ENCODE data around the gene LRTM2.

The LRTM2 gene

DNA sequence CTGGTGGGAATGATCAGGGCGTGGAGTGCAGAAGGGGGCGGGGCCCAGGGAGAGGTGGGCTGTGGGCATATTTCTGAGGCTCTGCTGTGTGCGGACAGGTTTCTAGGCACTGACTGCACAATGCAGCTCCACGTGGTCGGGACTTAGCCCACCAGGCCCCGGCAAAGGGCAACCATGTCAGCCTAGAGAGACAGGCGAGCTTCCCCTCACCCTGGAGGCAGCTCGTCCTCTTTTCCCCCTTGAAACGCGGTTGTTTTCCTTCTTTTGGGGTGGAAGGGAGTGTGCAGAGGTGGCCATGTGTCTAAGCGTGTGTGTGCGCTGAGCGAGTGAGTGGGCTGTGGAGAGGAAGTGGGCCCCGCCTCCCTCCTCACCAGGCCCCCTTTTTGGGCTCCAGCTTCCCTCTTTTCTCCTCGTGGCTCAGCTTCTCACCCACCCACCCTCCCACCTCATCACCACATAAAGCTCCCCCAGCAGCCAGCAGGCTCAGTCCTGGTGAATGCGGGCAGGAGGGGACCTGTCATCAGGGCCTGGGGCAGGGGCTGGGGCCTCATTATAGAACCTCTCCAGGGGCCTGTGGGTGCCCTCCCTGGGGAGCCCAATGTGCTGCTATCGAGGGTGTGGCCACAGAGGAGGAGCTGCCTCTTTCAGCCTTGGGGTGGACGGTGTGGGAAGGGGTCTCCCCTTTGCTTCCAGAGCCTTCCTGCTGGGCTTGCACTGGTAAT lies 22.0 kb downstream of the LRTM2 start:
- DNase-seq (ENCODE audit: low read depth), result no peak

DNA sequence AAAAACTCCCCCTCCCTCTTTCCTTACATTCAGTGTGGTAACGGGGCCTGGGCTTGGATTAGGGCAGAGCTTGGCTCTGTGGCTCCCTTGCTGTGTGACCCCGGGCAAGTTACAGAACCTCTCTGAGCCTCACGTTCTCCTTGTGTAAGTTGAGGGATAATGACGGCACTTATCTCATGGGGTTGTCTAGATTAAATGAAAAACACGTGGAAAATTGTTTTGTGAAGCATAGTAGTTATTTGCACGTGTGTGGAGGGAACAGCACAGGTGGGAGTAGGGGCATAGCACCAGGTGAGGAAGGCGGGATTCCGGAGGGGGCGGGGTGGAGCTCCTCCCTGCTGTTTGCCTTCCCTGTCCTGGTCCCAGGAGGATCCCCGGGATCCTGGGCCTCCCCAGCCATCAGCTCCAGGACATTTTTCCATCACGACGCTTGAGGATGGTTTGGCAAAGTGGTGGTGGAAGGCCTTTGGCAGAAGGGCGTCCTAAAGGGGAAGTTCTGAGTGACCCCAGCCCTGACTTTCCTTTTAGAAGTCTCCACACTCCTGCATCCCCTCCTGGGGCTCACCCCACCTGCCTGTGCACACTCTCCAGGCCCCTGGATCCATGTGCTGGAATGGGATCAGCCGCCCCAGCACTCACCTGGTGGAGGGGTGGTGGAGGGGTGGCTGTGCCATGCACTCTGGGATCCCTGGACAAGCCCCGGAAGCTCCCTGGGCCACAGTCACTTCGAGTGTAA lies 22.7 kb downstream of the LRTM2 start:
- no peak for DNase-seq (ENCODE audit: low read depth)

DNA sequence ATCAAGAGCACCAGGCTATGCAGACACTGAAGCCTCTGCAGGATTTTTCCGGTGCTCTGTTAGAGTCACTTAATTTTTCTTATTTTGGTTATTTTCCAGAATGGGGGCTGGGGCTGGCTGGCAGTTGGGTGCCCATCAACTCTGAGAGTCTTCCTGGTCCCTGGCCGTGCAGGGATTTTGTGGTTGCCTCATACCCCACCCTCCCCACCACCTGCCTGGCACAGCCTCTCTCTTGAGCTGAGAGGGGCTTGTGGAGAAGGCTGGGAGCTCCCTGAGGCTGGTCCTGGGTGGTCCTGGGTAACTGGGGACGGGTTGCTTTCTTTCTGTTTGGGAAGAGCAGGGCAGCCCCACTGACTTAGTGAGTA lies 23.3 kb downstream of the LRTM2 start:
- DNase-seq (ENCODE audit: low read depth), result no peak

DNA sequence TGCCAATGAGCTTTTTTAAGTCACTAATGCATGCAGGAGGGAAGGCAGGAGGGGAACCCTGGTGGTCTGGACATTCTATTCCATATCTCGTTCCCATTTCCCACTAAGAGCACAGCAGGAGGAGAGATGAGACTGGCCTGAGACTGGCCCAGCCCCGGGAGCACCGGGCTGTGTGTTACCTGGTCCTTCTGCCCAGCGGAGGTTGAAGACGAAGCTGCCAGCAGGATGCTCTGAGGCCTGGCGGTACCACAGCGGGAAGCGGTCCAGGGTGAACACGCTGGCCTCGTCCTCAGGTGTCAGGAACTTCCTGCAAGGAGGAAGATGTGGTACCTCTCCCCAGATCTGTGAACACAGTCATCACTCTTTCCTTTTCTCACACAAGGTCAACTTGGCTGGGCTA lies 23.9 kb downstream of the LRTM2 start:
- DNase-seq (ENCODE audit: low read depth), result no peak

DNA sequence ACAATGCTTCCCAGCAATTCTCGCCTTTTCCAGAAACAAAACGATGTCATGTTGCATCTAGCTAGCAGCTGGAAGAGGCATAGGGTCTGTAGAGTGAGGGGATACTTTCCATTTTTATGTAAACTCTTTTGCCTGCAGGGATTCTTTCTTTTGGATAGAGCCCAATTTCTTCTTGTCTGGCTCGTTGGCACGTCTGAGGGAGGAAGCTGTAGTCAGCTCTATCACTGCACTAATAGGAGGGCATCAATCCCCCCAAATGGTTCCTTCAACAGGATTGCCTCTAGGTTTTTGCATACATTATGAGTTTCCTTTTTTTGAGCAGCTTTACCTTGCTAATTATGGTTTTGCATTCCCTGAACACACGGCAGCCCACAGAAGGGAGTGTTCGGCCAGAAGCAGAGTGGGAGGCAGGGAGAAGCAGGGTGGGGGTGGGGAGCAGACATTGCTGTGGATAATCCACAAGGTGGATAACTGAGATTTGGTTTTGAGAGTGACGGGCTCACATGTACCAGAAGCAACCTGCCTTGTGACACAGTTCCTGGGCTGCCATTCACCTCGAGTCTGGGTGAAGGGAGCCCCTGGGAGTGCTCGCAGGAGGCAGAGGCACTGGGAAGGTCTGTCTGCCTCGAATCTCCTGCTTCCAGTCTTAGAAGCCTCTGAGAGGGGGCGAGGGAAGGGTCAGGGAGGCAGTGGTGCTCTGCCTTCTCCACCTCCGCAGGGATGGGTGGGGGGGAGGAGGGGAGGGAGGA lies 24.5 kb downstream of the LRTM2 start:
- DNase-seq (ENCODE audit: low read depth), result no peak

DNA sequence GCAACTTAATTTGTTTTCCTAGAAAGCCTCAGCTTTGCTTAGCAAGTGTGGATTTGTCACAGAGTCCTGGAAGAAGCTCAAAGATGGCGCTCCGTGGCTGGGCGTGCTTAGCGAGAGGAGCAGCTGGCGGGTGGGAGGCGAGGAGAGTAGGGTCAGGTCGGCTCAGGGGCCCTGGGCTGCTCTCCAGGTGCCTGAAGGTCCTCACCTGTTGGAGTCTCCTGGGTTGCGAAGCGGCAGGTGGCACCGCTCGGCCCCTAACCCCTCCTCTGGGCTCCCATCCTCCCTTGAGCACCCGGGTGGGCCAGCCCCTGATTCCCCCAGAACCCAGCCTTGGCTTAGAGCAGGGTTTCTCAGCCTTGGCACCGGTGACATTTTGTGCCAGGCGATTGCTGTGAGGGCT lies 25.1 kb downstream of the LRTM2 start:
- no peak for DNase-seq (ENCODE audit: low read depth)

GRCh38 chr12:1845886-1846285 lies 25.5 kb downstream of the LRTM2 start:
- DNase-seq (ENCODE audit: low read depth), result no peak

DNA sequence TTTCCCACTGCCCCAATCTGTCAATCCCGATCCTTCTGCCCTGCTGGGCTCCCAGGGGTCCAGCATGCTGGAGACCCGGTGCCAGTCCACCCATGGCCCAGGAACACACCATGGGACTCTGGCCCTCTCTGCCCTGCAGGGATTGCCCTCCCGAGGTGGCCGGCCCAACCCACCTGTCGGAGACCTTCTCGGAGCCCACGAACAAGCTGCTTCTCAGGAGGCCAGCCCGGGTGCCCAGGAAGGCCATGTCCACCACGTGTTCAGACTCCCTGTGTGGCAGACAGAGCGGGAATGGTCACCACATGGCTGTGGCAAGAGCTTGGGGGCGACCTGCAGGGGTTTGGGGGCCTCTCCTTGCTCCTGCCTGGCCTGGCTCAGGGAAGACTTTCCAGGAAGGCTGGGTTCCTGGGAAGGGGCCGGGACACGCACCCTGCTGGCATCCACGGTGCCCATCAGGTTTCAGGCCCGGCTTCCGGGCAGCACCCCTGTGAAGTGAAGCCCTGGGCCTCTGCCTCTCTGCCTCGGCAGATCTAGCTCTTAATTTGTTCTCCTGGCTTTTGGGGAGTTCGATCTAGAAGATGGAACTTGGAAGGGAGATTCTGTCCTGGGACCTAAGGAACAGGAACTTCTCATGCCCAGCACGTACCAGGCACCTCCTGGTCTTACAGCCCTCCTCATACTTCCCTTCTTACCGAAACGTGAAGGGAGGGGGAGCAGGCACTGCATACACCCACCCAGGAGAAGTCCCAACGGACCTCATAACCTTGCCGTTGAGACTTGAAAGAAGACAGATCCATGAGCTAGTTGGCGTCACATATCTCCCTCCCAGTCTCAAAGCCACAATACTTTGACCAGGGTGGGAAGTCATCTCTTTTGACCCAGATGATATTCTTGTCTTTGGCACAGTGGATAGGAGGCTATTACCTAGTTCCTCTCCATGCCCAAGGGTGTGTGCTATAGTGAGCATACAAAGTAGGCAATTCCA lies 26.3 kb downstream of the LRTM2 start:
- no peak for DNase-seq (ENCODE audit: low read depth)

DNA sequence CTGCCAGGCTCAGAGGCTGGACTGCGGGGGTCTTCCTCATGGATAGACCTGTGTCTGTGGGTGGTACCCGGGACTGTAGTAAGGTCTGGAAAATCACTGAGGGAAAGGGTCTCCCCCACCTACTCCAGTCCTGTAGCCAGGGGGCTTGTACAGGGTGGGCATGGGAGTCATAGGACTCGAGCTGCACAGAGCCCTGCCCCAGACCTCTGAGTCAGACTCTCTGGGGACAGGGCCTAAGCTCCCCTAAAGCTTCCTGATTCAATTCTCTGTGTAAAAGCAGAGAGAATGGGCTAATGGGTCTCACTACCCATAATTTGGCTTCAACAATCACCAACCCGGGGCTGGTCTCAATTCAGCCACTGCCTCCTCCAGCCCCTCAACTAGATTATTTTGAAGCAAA lies 27.0 kb downstream of the LRTM2 start:
- no peak for DNase-seq (ENCODE audit: low read depth)

- no peak for DNase-seq (ENCODE audit: low read depth)
These were observed 27.8 kb downstream of the LRTM2 start for GRCh38 chr12:1848146-1848545.

- no peak for DNase-seq (ENCODE audit: low read depth)
These were observed 28.4 kb downstream of the LRTM2 start for GRCh38 chr12:1848745-1849144.

- no peak for DNase-seq (ENCODE audit: low read depth)
These were observed 30.9 kb downstream of the LRTM2 start for GRCh38 chr12:1851151-1851701.

DNA sequence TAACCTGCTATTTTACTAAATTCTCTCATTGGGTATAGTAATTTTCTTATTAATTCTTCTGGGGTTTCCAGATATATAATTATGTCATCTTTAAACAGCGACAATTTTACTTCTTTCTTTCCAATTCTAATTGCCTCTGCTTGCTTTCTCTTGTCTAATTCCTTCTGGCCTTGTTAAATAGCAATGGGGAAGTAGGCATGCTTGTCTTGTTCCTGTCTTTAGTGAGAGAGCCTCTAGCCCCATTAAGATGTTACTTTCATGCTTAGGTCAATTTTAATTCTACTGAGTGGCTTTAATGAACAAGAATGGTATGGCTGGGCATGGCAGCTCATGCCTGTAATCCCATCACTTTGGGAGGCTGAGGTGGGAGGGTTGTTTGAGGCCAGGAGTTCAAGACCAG lies 31.7 kb downstream of the LRTM2 start:
- no peak for DNase-seq (ENCODE audit: low read depth)

GRCh38 chr12:1853716-1854115 lies 33.4 kb downstream of the LRTM2 start:
- DNase-seq (ENCODE audit: low read depth), result no peak

DNA sequence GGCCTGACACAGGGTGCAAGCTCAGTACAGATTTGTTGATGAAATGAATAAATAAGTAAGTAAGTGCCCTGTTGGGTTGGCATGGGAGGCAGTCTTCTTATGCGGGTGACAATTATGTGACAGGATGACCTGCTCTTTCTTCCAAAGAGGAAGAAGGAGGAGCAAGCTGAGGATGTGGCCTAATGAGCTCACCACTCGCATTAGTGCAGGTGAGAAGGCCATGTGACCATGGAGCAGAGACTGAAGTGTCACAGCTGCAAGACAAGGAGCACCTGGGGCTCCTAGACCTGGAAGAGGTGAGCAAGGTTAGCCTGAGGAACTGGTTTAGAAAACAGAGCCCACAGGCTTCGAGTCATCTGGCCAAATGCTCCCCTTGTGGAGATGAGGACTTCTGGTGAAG lies 34.9 kb downstream of the LRTM2 start:
- DNase-seq (ENCODE audit: low read depth), result no peak

- no peak for DNase-seq (ENCODE audit: low read depth)
These were observed 36.7 kb downstream of the LRTM2 start for GRCh38 chr12:1857086-1857485.

DNA sequence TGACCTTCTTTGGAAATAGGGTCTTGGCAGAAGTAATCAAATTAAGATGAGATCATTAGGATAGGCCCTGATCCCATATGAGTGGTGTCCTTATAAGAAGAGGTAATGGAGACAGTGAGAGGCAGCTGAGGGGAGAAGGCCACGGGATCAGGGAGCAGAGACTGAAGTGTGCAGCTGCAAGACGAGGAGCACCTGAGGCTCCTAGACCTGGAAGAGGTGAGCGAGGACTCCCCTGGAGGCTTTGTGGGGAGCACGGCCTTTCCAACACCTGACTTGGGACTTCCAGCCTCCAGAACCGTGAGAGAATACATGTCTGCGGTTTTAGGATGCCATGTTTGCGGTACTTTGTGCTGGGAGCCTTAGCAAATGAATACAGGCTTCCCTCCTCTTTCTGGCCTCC lies 37.5 kb downstream of the LRTM2 start:
- DNase-seq (ENCODE audit: low read depth), result no peak

GRCh38 chr12:1858456-1858855 lies 38.1 kb downstream of the LRTM2 start:
- no peak for DNase-seq (ENCODE audit: low read depth)

DNA sequence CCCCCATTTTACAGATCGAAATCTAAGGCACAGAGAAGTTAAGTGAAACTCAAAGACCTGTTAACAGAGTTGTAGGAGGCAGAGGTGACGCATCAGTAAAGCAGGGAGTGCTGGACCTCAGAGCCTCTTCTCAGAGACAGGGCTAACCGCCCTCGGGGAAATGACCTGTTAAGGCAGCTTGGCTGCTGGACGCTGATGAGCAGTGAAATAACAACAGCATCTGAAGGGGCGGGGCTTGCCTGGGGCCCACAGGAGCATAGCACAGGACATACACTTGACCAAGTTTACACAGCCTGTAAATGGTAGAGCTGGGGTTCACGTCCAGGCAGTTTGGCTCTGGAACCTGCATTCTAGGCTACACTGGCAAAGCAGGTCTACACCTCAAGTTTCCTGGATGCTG lies 39.3 kb downstream of the LRTM2 start:
- no peak for DNase-seq (ENCODE audit: low read depth)

DNA sequence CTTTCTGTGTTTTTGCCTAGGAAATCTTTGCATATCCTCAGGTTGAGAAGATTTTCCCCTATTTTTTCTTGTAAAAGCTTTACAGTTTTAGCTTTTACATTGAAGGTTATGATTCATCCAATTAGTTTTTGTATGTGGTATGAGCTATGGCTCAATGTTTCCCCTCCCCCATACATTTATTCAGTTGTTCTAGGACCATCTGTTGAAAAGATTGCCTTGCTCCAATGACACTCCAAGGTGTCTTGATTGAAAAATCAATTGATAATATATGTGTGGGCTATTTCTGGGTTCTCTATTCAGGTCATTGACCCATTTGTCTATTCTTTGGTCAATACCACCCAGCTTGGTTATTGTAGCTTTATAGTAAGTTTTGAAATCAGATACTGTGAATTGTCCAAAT lies 42.6 kb downstream of the LRTM2 start:
- no peak for DNase-seq (ENCODE audit: low read depth)

GRCh38 chr12:1863823-1864222 lies 43.5 kb downstream of the LRTM2 start:
- no peak for DNase-seq (ENCODE audit: low read depth)

GRCh38 chr12:1864456-1864855 lies 44.1 kb downstream of the LRTM2 start:
- DNase-seq (ENCODE audit: low read depth), result no peak

Data from activated T-helper 9 cell treated with anti-CD3 and anti-CD28 coated beads, Interleukin-2, amount 50 U/mL, for 16 hours (primary cell).